GM10248 (cell line): ENCODE results near the gene HPX.

ENCODE experiments used
- CTCF ChIA-PET: fragments of 300-600 bp; sonication (Branson Sonifier 250); formaldehyde crosslinking; extraction: SDS; loops from one replicate; lab custom pipeline; 2021; ENCODE audit warnings: antibody characterized with exemption; lab: Yijun Ruan, JAX
- POLR2A ChIA-PET: fragments of 350-650 bp; sonication (Branson Sonifier 250); formaldehyde crosslinking; extraction: SDS; loops from one replicate; lab custom pipeline; 2020; ENCODE audit warnings: antibody characterized with exemption; lab: Yijun Ruan, JAX
- DNase-seq: peaks from one replicate; pipeline ENCODE4 v3.0.0; 2012; ENCODE audit errors: extremely low spot score
- TF ChIP-seq, protein P1 (sequence below): IDR thresholded peaks from 2 replicates; pipeline ENCODE4 v1.5.1; 2012; ENCODE audit warnings: mild to moderate bottlenecking, low read depth; ENCODE audit errors: extremely low read depth, missing control alignments, control extremely low read depth

Gene HPX

DNA sequence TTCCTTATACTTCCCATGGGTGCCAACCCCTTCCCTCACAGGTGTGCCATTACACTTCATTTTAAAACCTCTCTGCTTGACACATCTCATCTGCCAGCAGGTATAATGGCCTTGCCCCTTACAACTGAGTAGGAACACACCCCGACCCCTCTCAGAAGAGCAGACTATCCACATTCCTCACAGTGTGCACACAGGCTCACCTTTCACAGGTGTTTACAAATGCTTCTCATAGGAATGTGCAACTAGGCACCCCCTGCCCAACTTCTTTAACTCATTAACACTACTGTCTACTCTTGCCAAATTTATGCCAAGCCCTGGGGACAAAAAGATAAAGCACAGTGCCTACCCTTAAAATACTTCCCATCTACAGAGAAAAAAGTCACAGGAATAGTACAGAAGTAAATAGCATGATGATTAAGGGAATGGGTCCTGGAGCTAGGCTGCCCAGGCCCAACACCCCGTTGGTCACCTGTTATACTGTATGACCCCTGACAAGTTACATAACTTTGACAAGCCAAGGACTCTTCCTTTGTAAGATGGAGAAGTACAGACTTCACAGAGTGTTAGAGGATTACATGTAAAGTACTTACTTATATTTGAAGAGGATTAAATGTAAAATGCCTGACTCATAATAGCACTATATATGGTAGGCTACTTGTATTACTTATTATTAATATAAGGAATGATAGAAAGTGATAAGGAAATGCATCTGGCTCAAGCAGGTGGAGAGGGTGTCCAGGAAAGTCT, 17.7 kb upstream of the HPX start:
- CTCF ChIA-PET, result interaction anchor here (2.0 to 4.7 kb wide), 2 partner anchors 15 to 79 kb away, joined by 14 to 16 read pairs; no protein-coding TSS in a partner anchor
- POLR2A ChIA-PET, result no interaction called here
- DNase-seq, result no peak

DNA sequence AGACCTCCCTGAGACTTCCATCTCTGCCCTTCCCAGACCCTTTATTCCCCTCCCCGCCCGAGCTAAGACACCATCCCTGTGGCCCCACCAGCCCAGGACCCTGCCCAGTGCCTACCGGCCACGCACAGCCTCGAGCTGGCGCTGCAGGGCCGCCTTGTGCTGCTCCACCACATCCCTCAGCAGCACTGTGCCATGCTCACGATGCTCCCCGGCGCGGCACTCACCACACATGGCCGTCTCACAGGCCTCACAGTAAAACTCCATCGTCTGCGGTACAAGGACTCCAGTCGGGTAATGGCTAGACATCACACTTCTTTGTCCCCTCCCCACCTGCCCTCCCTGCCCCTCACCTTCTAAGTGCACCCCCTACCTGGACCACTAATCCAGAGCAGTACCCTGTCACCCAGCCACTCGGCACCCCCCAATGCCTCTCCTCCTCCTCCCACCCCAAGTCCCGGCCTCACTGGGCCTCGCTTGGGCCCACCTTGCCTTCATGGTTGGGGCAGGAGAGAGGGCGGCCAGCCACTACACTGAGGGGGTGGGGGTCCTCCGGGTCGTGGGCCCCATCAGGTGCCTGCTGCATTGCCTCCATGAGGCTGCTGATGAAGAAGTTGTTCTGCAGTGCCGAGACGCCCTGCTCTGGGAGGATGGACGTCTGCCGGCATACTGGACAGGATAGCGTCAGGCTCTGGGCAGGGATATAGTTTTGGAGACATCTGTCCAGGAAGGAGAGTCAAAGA, 17.0 kb upstream of the HPX start:
- TF ChIP-seq, protein P1, sequence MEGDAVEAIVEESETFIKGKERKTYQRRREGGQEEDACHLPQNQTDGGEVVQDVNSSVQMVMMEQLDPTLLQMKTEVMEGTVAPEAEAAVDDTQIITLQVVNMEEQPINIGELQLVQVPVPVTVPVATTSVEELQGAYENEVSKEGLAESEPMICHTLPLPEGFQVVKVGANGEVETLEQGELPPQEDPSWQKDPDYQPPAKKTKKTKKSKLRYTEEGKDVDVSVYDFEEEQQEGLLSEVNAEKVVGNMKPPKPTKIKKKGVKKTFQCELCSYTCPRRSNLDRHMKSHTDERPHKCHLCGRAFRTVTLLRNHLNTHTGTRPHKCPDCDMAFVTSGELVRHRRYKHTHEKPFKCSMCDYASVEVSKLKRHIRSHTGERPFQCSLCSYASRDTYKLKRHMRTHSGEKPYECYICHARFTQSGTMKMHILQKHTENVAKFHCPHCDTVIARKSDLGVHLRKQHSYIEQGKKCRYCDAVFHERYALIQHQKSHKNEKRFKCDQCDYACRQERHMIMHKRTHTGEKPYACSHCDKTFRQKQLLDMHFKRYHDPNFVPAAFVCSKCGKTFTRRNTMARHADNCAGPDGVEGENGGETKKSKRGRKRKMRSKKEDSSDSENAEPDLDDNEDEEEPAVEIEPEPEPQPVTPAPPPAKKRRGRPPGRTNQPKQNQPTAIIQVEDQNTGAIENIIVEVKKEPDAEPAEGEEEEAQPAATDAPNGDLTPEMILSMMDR, result no peak
- no peak for DNase-seq
- ChIA-PET CTCF (interaction anchor here (1.2 to 6.1 kb wide), 2 partner anchors 14 to 16 kb away, joined by 3 to 100 read pairs; partner anchors contain the start of genes HPX and TRIM3), POLR2A (no interaction called here)

More for the DNA sequence above, 17.7 kb upstream of the HPX start:
- TF ChIP-seq, protein P1, result no peak

DNA sequence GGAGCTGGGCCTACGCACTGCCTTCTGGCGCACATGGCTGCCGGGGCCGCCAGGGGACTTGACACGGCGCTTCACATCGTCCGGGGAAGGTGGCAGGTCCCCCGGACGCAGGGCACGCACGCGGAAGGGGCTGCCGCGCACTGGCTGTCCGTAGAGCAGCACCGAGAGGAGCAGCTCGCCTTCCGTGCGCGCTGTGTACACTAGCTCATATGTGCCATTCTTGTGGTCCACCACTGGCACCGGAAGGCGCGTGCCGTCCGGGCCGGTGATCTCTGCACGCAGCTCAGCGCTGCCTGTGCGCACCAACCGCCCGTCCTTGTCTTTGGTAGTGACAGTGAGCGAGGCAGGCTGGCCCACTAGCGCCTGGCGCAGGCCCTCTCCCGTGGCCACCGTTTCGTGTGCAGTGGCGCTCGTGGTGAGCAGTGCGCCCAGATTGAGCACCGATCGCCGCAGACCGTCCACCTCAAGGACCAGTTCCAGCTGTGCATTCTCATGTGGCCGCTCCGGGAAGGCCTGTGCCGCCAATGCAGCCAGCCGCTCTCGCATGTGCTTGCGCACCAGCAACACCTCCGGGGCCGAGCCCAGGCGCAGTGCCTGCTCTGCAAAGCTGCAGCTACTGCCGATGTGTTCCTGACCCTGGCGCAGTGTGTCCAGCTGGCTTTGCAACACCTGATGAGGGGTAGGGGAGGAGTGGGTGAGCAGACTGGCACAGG, 15.7 kb upstream of the HPX start:
- POLR2A ChIA-PET, result no interaction called here
- CTCF ChIA-PET, result interaction anchor here (1.2 to 6.1 kb wide), 2 partner anchors 12 to 17 kb away, joined by 3 to 100 read pairs; partner anchors contain the start of genes HPX and TRIM3
- DNase-seq, result no peak
- TF ChIP-seq, protein P1, result no peak

DNA sequence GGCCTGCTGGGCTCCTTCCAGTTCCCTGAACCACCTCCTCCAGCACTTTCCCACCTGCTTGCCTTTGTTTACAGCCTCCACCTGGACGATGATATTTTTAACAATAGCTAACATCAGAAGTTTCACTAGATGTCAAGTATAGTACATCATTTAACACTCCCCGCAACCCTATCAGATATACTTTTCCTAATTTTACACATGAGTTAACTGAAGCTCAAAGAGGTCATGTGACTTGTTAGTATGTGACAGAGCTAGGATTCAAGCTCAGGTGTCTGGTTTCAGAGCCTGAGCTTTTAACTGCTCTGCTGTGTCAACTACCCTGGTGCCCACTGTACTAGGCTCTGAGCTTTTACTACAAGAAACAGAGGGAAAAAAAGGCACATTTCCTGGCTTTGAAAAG, 14.3 kb upstream of the HPX start:
- no peak for DNase-seq
- POLR2A ChIA-PET, result no interaction called here
- CTCF ChIA-PET, result interaction anchor here (1.0 to 6.1 kb wide), 4 partner anchors 9 to 101 kb away, joined by 3 to 100 read pairs (median 6); partner anchors contain the start of gene HPX
- TF ChIP-seq, protein P1, result no peak

DNA sequence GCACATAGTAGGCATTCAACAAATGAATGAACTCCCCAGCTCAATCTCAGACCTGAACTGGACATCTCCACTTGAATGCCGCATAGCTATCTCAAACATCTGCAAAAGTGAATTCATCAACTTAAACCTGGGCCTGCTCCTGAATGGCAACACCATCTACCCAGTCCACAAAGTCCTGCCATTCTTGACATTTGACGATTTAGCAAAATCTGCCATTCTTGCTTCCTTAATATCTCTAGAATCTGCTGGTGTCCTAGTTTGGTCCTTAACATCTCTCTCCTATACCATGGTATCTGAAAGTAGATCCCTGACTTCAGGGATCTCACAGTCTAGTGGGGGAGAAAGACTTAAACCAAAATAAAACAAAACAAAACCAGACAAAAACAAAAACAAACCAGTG, 12.4 kb upstream of the HPX start:
- POLR2A ChIA-PET, result no interaction called here
- CTCF ChIA-PET, result interaction anchor here (0.7 to 6.1 kb wide), 7 partner anchors 9 to 99 kb away, joined by 3 to 100 read pairs (median 5); partner anchors contain the start of gene HPX
- TF ChIP-seq, protein P1, result no peak
- no peak for DNase-seq

DNA sequence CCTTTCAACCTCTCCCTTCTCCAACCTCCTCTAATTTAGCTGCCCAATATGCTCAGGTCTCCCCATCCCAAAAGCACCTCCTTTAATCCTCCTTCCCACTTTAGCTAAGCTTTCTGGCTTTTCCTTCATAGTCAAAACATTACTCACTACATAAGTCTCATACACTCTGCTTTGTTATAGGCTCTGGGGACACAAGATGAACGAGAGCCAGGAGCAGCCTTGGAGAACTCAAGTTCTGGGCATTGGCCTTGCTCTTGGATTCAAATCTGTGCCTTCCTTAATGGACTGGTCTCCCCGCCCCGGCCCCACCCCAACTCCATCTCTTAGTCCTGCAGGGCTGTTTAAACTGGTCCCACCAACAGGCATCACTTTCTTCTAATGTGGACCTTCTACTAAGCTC, 11.4 kb upstream of the HPX start:
- CTCF ChIA-PET, result interaction anchor here (0.7 to 6.1 kb wide), 5 partner anchors 8 to 98 kb away, joined by 3 to 100 read pairs (median 6); partner anchors contain the start of gene HPX
- TF ChIP-seq, protein P1, result no peak
- no peak for DNase-seq
- POLR2A ChIA-PET, result no interaction called here
